HG02938 (cell line): ENCODE results near the gene NDC80.
A peak's percentile ranks its signal among the peaks of the same experiment; 100 is the strongest.

Experiments used
- ATAC-seq: cut with Tn5 transposase; IDR thresholded peaks from one replicate; pipeline ENCODE4 v1.9.1; 2021; ENCODE audit warnings: mild to moderate bottlenecking, moderate library complexity; ENCODE audit not compliant: unreplicated experiment

The NDC80 gene

DNA sequence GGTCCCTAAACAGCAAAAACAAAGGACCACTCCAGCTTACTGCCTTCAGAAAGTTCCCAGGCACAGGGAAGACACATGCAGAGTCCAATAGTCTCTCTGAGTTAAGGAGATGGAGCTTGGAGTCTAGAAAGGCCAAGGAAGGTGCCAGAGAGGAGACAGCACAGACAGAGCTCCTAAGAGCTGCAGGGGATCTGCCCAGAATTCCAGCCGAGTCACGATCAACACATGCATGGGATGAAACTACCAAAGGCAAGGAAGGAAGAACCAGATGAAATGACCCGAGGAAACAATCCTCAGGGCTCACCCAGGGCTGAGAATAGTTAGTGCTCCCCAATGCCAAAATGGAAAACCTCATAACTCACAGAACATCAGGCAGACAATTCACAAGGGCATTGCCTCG is 15.5 kb upstream of the NDC80 start:
- no peak for ATAC-seq

DNA sequence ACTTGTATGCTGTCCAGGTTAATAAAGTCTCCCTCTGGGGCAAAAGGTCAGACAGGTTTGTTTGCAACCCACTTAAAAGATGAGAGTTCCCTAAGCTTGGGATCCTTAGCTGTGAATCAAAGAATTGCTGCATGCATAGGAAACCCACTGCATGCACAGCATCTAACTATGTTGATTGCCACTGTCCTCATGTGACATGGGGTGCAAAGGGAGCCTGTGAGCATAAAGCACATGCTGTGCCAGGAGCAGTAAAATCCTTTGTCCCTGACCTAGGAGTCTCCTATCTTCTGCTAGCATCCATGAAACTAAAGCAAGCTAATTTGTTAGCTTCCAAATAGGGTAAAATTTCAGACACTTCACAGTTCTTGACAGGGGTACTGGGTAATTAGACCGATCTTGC is 13.8 kb upstream of the NDC80 start:
- no peak for ATAC-seq

DNA sequence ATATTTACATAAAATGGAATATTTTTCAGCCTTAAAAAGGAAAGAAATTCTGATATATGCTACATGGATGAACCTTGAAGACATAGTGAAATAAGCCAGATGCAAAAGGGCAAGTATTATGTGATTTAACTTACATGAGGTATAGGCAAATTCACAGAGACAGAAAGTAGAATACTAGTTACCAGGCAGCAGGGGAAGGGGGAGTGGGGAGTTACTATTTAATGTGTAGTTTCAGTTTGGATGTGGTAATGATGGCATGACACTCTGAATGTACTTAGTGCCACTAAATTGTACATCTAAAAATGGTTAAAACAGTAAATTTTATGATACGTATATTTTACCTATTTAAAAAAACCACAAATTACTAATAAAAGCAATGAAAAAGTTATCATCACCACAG is 12.1 kb upstream of the NDC80 start:
- peak; percentile 67 for ATAC-seq

DNA sequence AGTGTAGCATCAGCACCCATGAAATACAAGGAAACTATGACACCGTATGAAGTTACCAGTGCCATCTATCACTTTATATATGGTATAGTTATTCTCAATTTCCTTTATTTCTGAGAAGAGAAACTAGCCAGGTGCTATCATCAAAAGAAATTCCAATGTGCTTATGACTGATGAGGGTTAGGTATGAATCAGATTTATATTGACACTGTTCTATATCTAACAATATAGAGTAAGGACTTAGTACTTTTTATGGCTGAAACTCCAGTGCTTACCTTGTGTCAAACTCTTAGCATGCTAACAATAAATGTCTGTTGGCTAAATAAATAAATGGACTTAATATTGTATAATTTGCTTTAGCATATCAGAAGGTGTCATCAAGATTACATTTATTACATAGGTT is 7.0 kb upstream of the NDC80 start:
- no peak for ATAC-seq

DNA sequence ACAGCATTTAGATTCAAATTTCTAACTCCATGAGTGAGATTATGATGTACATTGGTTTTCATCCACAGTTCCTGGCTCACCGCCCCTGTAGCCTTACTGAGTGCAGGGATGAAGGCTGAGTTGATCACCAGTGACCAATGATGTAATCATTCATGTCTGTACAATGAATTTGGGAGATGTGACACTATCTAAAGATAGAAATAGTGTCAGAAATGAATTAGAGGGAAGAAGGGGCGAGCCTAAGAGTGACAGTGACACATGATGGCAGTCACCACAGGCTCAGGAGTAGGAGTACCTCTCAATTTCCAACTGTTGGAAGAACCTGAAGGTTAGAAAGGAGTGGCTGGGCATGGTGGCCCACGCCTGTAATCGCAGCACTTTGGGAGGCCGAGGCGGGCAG is 3.2 kb upstream of the NDC80 start:
- ATAC-seq, result no peak

DNA sequence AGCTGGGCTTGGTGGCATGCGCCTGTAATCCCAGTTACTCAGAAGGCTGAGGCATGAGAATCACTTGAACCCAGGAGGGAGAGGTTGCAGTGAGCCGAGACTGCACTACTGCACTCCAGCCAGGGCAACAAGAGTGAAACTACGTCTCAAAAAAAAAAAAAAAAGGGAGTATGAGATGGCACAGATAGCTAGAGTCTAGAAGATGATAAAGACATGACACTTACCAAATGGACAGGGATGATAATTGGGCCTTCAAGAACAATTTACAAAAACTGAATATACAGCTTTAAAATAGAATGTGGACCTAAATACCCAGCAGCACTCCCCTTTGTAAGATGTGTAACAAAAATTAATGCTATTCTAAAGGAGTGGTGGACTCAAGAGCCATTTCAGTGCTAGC is 2.8 kb upstream of the NDC80 start:
- ATAC-seq, result no peak

DNA sequence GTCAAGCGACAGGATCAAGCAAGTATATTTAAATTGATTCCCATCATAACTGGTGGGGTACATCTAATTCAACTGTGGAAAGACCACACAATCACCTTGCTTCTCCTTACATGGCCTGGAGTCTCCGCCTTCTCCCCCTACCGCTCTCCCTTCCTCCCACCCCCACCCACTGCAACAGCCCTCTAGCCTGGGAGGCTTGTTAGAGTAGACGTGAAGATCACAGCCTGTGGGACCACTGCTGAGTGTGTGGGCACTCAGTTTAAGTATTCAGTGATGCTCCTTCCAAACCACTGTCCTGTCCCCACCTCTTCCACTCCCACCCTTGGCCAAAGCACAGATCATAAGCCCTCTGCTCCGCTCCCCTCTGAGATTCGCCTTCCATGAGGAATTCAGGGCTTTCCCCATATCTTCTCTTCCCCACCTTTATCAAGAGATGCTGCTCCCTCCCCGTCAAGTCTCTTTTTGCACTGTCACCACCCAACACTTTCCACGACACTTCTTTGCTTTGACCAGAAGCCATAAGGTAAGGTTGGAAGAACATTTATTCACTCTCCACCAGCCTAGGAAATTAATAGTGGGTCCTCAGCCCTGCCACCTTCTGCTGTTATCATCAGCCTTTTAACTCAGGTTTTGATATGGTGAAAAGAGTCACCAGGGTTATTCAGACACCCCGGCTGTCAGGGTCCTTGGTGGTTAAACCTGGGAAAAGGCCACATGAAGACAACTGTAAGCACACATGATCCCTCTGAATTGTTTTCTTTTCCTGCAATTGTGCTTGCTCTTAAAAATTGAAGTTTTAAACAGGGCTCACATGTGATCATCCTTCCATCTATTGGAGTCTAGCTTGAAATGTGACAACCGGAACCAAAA is 1.8 kb upstream of the NDC80 start:
- ATAC-seq, result no peak

DNA sequence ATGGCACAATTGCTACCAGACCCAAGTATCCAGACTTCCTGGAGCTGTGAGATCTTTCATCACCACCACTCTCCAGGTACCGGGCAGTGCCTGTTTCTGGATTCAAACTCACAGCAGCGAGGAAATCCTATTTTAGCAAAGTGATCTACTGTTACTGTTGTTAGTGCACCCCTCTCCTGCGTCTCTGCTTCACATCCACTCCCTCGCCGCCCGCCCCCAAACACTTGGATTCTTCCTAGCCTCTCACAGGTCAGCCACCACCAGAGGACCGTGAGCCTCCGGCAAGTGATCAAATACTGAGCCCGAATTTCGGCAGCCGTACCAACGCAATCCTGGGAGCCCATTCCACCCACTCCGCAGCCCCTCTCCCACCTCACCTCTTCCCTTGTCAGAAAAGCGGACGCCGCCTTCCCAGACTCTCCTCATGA is 571 bp upstream of the NDC80 start:
- ATAC-seq, result peak; percentile 45

DNA sequence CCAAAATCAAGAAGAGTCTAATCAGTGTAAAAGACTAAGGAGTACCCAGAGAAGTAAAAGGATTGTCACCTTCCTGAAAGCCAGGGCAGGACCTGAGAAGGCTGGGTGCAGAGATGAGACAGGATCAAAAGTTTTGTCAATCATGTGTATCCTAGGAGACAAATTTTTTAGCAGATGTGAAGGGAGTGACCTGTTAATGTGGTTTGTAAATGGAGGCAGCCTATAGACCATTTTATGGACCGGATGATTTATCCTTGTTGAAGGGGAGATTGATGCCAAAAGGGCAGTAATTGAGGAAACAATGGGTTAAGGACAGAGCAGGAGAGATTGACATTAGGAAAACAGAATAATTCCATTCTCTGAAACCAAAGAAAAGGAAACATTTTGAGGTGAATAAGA is 813 bp downstream of the NDC80 start:
- no peak for ATAC-seq

DNA sequence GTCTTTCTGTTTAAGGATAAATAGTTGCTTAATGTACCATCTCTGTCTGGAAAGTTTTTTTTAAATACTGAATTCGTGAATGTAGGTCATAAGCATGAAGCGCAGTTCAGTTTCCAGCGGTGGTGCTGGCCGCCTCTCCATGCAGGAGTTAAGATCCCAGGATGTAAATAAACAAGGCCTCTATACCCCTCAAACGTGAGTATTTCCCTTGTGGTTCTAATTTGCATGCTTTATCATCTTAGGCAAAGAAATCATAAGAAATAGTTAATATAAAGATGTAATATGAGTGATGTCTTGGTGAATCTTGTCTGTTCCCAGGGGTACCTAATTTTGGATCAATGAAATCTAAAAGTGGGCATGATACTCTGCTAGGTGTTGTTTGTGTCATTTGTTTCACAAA is 1.5 kb downstream of the NDC80 start:
- no peak for ATAC-seq

DNA sequence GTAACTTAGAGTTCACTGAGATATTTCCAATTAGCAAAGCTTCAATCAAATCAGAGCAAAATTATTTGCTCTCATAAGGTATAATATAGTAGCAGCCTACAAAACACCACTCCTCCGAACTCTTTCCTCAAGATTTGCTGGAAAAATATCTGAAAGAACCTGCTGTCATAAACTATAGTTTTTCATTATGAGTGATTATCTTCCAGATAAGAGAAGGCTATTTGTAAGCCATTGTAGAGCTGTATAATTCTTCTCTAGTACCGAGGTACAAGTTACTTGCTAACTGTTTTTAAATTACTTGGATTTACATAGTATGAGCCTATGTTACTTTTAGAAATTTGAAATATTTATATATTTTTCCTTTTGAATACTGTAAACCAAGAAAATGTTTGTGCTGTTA is 2.1 kb downstream of the NDC80 start:
- ATAC-seq, result no peak

DNA sequence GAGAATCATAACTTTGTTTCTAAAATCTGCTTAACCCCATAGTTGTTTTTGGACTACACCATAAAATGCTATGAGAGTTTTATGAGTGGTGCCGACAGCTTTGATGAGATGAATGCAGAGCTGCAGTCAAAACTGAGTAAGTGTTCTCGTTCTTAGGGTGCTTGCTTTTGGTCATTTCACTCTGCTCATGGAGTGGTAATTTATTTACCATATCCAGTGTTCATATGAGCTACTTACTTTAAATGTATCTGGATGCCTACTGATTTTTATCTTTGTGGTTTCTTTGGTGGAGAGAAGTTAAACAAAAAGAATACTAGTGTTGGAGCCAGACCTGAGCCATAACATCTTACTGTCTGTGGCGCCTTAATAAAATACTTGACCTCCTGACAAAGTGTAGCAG is 16.4 kb downstream of the NDC80 start:
- ATAC-seq, result no peak

DNA sequence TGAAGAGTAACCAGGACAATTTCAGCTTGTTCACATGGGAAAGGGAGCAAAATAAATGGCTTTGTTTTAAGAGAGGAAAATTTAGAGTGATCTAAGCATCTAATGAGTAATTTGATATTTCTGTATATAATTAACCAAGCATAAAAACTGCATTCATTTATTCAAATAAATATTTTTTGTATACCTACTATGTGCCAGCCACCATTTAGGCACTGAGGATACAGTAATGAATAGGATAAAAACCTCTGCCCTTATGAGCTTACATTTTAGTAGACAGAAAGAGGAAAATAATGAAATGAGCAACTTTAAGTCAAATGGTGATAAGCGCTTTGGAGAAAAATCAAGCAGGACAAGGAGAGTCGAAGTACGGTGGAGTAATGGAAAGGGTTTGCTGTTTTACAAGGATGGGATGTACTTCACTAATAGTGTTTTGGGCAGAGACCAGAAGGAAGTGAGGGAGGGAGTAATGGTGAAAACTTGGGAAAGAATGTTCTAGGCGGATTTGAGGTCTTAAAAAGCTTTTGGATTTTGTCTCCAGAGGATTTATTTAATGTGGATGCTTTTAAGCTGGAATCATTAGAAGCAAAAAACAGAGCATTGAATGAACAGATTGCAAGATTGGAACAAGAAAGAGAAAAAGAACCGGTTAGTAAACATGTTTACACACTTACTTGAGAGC is 17.4 kb downstream of the NDC80 start:
- no peak for ATAC-seq

DNA sequence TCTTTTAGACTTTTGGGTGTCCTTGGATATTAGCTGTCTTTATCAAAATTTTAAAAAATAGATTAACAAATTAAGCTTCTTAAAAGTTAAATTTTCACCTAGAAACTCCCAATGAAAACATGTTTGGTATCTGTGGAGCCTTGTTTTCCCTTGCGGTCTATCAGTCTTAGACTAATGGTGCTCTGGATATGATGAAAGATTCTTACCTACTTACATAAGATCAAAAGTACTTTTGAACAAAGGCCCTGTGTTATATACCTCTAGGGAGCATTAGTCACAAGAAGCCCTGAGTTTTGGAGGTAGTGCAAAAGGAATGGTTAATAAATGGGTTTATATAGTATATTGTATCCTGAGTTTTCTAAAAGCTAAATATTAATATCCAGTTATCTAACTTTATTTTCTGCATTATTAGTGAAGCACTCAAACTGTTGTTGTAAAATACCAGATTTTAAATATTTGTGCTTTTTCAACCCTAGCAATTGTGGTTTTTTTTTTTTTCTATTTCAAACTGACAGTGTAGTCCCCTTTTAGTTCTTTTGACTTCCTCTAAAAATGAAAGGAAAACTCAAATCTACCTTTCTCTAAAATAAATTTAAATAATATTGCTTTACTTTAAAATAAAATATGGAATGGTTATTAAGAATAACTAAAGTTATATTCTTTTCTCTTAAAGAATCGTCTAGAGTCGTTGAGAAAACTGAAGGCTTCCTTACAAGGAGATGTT is 18.1 kb downstream of the NDC80 start:
- no peak for ATAC-seq

DNA sequence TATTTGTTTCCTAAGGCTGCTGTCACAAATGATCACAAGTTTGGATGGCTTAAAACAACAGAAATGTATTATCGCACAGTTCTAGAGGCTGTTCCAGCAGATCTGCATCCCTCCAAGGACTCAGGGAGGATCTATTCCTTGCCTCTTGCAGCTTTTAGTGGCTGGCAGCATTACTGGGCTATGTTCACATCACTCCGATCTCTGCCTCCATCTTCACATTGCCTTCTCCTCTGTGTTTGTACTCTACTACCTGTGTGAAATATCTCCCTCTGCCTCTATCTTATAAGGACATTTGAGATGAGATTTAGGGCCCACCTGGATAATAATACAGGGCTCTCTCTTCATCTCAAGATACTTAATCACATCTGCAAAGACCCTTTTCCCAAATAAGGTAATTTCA is 18.9 kb downstream of the NDC80 start:
- no peak for ATAC-seq

DNA sequence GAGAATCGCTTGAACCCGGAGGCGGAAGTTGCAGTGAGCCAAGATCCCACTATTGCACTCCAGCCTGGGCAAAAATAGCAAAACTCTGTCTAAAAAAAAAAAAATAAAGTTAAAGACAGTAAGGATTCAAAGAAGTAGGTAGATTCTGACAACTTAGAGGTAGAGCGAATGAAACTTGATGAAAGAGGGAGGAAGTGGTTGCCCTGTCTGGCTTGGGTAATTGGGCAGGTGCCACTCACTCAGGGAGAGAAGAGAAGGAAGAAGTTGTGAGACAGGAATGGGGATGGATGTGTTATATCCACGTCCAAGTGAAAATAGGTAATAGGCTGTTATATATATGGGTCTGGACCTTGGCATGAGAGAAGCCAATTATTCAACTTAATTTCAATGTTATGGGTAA is 26.3 kb downstream of the NDC80 start:
- no peak for ATAC-seq

DNA sequence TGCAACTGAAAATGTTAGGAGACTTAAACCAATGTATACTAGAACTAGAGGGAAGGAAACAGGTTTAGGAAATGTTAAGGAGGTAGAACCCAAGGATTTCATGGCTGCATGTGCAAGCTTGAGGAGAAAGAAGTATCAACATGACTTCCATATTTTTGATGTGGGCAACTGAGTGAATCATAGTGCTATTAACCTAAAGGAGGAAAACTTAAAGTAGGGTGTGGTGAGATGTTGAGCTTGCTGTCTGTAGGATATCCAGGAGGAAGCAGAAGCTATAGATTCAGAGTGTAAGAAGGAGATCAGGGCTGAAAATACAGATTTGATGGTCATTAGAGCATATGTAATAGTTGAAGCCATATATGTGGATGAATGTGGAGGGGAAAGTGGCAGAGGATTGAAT is 31.5 kb downstream of the NDC80 start:
- no peak for ATAC-seq

DNA sequence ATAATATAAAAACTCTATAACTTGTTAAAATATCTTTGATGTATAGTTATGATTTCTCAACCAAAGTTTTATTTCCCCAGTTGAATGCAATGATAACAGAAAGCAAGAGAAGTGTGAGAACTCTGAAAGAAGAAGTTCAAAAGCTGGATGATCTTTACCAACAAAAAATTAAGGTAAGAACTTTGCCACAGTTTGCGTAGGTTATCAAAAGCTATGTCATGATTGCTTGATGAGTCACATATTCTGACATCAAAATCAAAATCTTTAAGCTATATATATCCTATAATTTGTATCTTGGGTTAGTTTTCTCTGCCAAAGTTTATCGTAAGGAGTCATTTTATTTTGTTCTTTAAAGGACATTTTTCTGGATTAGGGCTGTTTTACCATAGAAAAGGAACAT is 35.0 kb downstream of the NDC80 start:
- no peak for ATAC-seq

DNA sequence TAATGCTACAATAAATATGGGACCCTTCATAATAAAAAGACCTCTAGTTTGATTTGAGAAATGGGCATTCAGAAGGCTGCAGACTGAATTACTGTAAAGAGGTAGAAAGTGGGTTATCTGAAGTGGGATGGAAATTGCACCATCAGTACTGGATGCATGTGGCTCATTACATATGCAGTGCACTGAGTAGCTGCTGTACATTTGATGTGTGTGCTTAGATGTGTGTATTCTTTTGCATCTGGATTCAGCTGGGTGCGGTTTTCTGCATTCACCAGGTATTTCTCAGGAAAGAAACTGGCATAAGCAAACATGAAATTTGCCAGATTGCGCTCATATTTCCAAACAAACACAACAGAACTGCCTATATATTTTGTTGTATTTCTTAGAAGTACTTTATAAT is 38.2 kb downstream of the NDC80 start:
- no peak for ATAC-seq

DNA sequence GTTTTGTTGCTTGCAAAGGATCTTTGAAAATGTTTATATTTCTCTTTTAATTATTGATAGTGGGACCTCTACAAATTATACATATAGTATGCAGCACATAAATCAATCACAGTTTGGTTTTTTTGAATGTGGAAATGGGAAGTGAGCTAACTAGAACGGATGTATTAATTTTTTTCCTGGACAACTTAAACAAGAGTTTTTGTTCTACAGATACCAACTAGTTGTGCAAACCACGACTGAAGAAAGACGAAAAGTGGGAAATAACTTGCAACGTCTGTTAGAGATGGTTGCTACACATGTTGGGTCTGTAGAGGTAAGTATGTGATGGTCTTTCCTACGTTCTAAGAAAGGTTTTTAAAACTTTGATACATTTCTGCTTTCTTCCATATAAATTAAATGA is 39.2 kb downstream of the NDC80 start:
- ATAC-seq, result no peak

DNA sequence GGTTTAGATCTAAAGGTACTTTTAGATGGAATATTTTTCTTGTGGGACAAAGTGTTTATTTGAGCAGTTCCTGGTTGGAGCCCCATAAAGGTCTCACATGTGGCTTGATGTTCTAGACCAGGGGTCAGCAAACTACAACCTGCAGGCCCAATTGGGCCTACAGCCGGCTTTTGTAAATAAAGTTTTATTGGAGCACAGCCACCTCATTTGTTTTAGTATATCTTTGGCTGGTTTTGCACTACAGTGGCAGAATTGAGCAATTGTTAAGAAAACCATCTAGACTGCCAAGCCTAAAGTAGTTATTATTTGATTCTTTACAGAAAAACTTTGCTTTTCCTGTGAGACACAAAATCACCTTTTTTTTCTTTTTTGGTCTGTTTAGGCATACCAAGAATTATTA is 41.6 kb downstream of the NDC80 start:
- no peak for ATAC-seq
